Measurements from ENCODE around the gene ZDHHC1. TPM values are rescaled to one million over a fixed set of nuclear protein-coding genes. Genes with fewer than 3 reads are reported as not detected.

Gene ZDHHC1
- total and polyA plus RNA-seq, 4 donors = 0.33 to 1.6 (median 1.1) TPM

GRCh38 chr16:67445441-67445912 is 29.2 kb upstream of the ZDHHC1 start:
- TF ChIP-seq TAF1 (conservative IDR thresholded peaks at IDR 0.05) (no peak), NR2F2 (IDR thresholded peaks at IDR 0.05) (no peak), FOXA2 (IDR thresholded peaks at IDR 0.05) (no peak), SP1 (IDR thresholded peaks at IDR 0.05) (peak; percentile 32), YY1 (IDR thresholded peaks at IDR 0.05) (peak; percentile 54), RAD21 (IDR thresholded peaks at IDR 0.05) (peak; percentile 35 to 45), FOXA1 (IDR thresholded peaks at IDR 0.05) (no peak), RXRA (IDR thresholded peaks at IDR 0.05) (peak; percentile 82 to 84), EGR1 (IDR thresholded peaks at IDR 0.05; ENCODE audit: low read depth in 2 of 2) (no peak), GABPA (IDR thresholded peaks at IDR 0.05 in 1 of 2, conservative IDR thresholded peaks at IDR 0.05 in 1 of 2) (no peak), HNF4A (conservative IDR thresholded peaks at IDR 0.05) (peak; percentile 42 to 68), HNF4G (IDR thresholded peaks at IDR 0.05) (no peak), JUND (IDR thresholded peaks at IDR 0.05) (peak in 1 of 2 donors; percentile 36)
- TF ChIP-seq, protein P1, sequence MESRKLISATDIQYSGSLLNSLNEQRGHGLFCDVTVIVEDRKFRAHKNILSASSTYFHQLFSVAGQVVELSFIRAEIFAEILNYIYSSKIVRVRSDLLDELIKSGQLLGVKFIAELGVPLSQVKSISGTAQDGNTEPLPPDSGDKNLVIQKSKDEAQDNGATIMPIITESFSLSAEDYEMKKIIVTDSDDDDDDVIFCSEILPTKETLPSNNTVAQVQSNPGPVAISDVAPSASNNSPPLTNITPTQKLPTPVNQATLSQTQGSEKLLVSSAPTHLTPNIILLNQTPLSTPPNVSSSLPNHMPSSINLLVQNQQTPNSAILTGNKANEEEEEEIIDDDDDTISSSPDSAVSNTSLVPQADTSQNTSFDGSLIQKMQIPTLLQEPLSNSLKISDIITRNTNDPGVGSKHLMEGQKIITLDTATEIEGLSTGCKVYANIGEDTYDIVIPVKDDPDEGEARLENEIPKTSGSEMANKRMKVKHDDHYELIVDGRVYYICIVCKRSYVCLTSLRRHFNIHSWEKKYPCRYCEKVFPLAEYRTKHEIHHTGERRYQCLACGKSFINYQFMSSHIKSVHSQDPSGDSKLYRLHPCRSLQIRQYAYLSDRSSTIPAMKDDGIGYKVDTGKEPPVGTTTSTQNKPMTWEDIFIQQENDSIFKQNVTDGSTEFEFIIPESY (IDR thresholded peaks at IDR 0.05) = no peak
- TF ChIP-seq, protein P2, sequence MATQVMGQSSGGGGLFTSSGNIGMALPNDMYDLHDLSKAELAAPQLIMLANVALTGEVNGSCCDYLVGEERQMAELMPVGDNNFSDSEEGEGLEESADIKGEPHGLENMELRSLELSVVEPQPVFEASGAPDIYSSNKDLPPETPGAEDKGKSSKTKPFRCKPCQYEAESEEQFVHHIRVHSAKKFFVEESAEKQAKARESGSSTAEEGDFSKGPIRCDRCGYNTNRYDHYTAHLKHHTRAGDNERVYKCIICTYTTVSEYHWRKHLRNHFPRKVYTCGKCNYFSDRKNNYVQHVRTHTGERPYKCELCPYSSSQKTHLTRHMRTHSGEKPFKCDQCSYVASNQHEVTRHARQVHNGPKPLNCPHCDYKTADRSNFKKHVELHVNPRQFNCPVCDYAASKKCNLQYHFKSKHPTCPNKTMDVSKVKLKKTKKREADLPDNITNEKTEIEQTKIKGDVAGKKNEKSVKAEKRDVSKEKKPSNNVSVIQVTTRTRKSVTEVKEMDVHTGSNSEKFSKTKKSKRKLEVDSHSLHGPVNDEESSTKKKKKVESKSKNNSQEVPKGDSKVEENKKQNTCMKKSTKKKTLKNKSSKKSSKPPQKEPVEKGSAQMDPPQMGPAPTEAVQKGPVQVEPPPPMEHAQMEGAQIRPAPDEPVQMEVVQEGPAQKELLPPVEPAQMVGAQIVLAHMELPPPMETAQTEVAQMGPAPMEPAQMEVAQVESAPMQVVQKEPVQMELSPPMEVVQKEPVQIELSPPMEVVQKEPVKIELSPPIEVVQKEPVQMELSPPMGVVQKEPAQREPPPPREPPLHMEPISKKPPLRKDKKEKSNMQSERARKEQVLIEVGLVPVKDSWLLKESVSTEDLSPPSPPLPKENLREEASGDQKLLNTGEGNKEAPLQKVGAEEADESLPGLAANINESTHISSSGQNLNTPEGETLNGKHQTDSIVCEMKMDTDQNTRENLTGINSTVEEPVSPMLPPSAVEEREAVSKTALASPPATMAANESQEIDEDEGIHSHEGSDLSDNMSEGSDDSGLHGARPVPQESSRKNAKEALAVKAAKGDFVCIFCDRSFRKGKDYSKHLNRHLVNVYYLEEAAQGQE (IDR thresholded peaks at IDR 0.05) = peak; percentile 43
- TF ChIP-seq, protein P3, sequence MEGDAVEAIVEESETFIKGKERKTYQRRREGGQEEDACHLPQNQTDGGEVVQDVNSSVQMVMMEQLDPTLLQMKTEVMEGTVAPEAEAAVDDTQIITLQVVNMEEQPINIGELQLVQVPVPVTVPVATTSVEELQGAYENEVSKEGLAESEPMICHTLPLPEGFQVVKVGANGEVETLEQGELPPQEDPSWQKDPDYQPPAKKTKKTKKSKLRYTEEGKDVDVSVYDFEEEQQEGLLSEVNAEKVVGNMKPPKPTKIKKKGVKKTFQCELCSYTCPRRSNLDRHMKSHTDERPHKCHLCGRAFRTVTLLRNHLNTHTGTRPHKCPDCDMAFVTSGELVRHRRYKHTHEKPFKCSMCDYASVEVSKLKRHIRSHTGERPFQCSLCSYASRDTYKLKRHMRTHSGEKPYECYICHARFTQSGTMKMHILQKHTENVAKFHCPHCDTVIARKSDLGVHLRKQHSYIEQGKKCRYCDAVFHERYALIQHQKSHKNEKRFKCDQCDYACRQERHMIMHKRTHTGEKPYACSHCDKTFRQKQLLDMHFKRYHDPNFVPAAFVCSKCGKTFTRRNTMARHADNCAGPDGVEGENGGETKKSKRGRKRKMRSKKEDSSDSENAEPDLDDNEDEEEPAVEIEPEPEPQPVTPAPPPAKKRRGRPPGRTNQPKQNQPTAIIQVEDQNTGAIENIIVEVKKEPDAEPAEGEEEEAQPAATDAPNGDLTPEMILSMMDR (IDR thresholded peaks at IDR 0.05; ENCODE audit: low read depth, low read length, missing input control) = no peak
- TF ChIP-seq, protein P4, sequence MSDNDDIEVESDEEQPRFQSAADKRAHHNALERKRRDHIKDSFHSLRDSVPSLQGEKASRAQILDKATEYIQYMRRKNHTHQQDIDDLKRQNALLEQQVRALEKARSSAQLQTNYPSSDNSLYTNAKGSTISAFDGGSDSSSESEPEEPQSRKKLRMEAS (IDR thresholded peaks at IDR 0.05) = no peak
- TF ChIP-seq, protein P5, sequence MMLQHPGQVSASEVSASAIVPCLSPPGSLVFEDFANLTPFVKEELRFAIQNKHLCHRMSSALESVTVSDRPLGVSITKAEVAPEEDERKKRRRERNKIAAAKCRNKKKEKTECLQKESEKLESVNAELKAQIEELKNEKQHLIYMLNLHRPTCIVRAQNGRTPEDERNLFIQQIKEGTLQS (IDR thresholded peaks at IDR 0.05) = no peak
- Histone ChIP-seq H3K4me1 (ENCODE audit: control insufficient read depth in 4 of 4, insufficient read depth in 4 of 4, low read length in 3 of 4) (peaks cover 56 to 95% (median 90%) of the 10 kb centered on the region in 4 donors), H3K36me3 (ENCODE audit: control insufficient read depth in 4 of 4, insufficient read depth in 3 of 4, low read depth in 1 of 4, low read length in 3 of 4) (peaks cover 0 to 2% (median under 1%) of the 10 kb centered on the region in 4 donors), H3K9ac (ENCODE audit: low read depth in 1 of 2, low read length in 2 of 2) (no peak overlapping the region), H3K9me3 (ENCODE audit: control insufficient read depth in 4 of 4, low read length in 3 of 4) (no peaks in the 10 kb centered on the region), H3K4me3 (ENCODE audit: low read depth in 1 of 3, low read length in 3 of 3) (no peak overlapping the region), H3K27ac (ENCODE audit: low read depth in 1 of 2, low read length in 2 of 2) (peak overlapping the region; percentile 64 to 75), H3K27me3 (ENCODE audit: control insufficient read depth in 4 of 4, insufficient read depth in 4 of 4, low read length in 3 of 4) (no peaks in the 10 kb centered on the region)
- DNase-seq (ENCODE audit: low spot score) = no peak
- 28% methylated on average over 3 of the region's 3 CpGs for WGBS
